Nephron progenitor cell (in vitro differentiated cells): ENCODE data around the gene FAU.

Experiments
- DNase-seq: peaks from one replicate; pipeline ENCODE4 v3.0.0; 2021
- H3K27ac Mint-ChIP-seq: 2 replicates; pipeline ENCODE4 v1.8.0; 2021; ENCODE audit warnings: mild to moderate bottlenecking, moderate library complexity, mixed read lengths
- H3K27me3 Mint-ChIP-seq: 2 replicates; pipeline ENCODE4 v1.8.0; 2021; ENCODE audit warnings: mild to moderate bottlenecking, low read depth, mixed read lengths; ENCODE audit not compliant: poor library complexity
- H3K36me3 Mint-ChIP-seq: 2 replicates; pipeline ENCODE4 v1.8.0; 2021; ENCODE audit warnings: low read depth, mixed read lengths
- H3K4me1 Mint-ChIP-seq: 2 replicates; pipeline ENCODE4 v1.8.0; 2021; ENCODE audit warnings: mixed read lengths
- H3K4me3 Mint-ChIP-seq: 2 replicates; pipeline ENCODE4 v1.8.0; 2021; ENCODE audit warnings: mild to moderate bottlenecking, moderate library complexity, mixed read lengths
- H3K9me3 Mint-ChIP-seq: 2 replicates; pipeline ENCODE4 v1.8.0; 2021; ENCODE audit warnings: mild to moderate bottlenecking, moderate library complexity, mixed read lengths
- TF ChIP-seq, protein P1 (sequence below): fragments of 200-600 bp; sonication (generic); IDR thresholded peaks from 2 replicates; pipeline ENCODE4 v1.5.0; 2021; ENCODE audit warnings: antibody characterized with exemption

Gene FAU

DNA sequence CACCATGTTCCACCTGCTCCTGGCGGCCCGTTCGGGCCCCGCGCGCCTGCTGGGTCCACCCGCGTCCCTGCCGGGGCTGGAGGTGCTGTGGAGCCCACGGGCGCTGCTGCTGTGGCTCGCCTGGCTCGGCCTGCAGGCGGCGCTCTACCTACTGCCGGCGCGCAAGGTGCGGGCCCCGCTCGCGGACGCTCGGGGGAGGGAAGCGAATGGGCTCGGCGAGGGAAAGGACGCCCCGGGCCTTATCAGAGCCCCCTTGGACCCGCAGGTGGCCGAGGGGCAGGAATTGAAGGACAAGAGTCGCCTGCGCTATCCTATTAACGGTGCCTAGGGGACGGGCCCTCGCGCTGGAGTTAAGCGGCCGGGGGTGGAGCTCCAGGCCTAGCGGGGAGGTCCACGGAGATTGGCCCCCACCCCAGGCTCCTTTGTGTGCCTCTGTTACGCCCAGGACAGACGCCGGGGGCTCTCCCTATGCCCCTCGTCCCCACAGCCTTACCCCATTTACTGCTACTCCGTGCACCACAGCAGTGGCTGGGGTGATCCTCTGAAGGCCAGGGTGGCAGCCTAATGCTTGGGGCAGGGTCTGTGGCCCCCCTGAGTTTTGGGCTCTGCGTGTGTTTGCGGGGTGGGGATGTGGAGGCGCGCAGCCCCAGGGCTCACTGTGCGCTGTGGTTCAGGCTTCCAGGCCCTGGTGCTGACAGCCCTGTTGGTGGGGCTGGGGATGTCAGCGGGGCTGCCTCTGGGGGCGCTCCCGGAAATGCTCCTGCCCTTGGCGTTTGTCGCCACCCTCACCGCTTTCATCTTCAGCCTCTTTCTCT lies 9.2 kb downstream of the FAU start:
- Mint-ChIP-seq H3K4me3 (peak overlapping the region; percentile 97), H3K27ac (no peak overlapping the region), H3K9me3 (no peaks in the 10 kb centered on the region), H3K36me3 (peaks cover 6% of the 10 kb centered on the region), H3K27me3 (peaks cover 4% of the 10 kb centered on the region), H3K4me1 (peaks cover 40% of the 10 kb centered on the region)
- DNase-seq: peak; percentile 69
- TF ChIP-seq, protein P1, sequence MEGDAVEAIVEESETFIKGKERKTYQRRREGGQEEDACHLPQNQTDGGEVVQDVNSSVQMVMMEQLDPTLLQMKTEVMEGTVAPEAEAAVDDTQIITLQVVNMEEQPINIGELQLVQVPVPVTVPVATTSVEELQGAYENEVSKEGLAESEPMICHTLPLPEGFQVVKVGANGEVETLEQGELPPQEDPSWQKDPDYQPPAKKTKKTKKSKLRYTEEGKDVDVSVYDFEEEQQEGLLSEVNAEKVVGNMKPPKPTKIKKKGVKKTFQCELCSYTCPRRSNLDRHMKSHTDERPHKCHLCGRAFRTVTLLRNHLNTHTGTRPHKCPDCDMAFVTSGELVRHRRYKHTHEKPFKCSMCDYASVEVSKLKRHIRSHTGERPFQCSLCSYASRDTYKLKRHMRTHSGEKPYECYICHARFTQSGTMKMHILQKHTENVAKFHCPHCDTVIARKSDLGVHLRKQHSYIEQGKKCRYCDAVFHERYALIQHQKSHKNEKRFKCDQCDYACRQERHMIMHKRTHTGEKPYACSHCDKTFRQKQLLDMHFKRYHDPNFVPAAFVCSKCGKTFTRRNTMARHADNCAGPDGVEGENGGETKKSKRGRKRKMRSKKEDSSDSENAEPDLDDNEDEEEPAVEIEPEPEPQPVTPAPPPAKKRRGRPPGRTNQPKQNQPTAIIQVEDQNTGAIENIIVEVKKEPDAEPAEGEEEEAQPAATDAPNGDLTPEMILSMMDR: peak; percentile 78

- Mint-ChIP-seq H3K27ac (peak within 1 kb of the TSS; percentile 97), H3K4me1 (peaks cover 39% of the 10 kb centered on the region), H3K27me3 (peaks cover 4% of the 10 kb centered on the region), H3K9me3 (no peaks in the 10 kb centered on the region), H3K4me3 (peak within 1 kb of the TSS; percentile 97), H3K36me3 (peaks cover 5% of the 10 kb centered on the region)
- DNase-seq: peak; percentile 97
- TF ChIP-seq, protein P1: no peak
Observed at GRCh38 chr11:65111744-65112545, 10.0 kb downstream of the FAU start, which contains the start of gene TM7SF2. Gene TM7SF2 (plus strand): TSS chr11:65111872. CDS start chr11:65112016, 144 bp downstream.

GRCh38 chr11:65111159-65111743 lies 10.7 kb downstream of the FAU start:
- DNase-seq: no peak
- TF ChIP-seq, protein P1: no peak
- Mint-ChIP-seq H3K9me3 (no peaks in the 10 kb centered on the region), H3K27me3 (peaks cover 4% of the 10 kb centered on the region), H3K36me3 (peaks cover 5% of the 10 kb centered on the region), H3K27ac (no peak overlapping the region), H3K4me3 (peak overlapping the region; percentile 97), H3K4me1 (peaks cover 46% of the 10 kb centered on the region)

GRCh38 chr11:65110354-65110861 lies 11.5 kb downstream of the FAU start:
- TF ChIP-seq, protein P1: peak; percentile 97
- Mint-ChIP-seq H3K27me3 (peaks cover 9% of the 10 kb centered on the region), H3K36me3 (peaks cover 11% of the 10 kb centered on the region), H3K4me1 (peaks cover 47% of the 10 kb centered on the region), H3K4me3 (no peak overlapping the region), H3K27ac (no peak overlapping the region), H3K9me3 (no peaks in the 10 kb centered on the region)
- peak; percentile 99 for DNase-seq

DNA sequence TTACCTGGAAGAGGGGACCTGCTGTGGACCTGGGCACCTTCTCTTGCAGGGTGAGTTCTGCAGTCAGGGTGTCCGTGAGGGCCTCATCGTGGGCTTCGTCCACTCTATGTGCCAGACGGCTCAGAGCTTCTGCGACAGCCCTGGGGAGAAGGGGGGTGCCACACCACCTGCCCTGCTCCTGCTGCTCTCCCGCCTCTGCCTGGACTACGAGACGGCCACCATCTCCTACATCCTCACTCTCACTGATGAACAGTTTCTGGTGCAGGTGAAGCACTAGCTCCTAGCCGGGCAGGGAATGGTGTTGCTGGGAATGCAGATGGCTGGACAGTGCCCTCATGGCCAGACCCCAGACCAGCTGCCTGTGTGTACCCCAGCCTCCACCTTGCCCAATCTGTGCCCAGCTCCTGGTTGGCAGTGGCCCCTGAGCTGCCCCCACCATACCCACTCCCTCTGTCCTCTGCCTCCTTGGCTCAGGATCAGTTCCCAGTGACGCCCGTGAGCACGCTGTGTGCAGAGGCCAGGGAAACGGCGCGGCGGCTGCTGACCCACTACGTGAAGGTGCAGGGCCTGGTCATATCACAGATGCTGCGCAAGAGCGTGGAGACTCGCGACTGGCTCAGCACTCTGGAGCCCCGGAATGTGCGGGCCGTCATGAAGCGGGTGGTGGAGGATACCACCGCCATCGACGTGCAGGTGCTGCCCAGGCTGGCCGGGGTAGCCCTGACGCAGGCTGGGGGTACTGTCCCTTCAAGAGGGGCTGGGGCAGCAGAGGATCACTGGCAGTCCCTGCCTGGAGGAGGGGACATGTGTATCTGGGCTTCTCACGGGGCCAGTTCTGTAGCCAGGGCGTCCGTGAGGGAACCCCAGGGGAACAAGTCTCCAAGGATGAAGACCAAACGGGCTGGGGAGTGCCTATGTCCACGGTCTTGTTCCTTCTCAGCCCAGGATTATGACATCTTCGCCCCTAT lies 12.4 kb downstream of the FAU start:
- H3K9me3 Mint-ChIP-seq: no peaks in the 10 kb centered on the region
- TF ChIP-seq, protein P1: no peak
- peaks cover 10% of the 10 kb centered on the region for H3K36me3 Mint-ChIP-seq
- H3K4me3 Mint-ChIP-seq: no peak overlapping the region
- no peak overlapping the region for H3K27ac Mint-ChIP-seq
- DNase-seq: no peak
- peaks cover 9% of the 10 kb centered on the region for H3K27me3 Mint-ChIP-seq
- H3K4me1 Mint-ChIP-seq: peaks cover 44% of the 10 kb centered on the region
